Measurements from ENCODE around the gene ITPR3.

The ITPR3 gene

DNA sequence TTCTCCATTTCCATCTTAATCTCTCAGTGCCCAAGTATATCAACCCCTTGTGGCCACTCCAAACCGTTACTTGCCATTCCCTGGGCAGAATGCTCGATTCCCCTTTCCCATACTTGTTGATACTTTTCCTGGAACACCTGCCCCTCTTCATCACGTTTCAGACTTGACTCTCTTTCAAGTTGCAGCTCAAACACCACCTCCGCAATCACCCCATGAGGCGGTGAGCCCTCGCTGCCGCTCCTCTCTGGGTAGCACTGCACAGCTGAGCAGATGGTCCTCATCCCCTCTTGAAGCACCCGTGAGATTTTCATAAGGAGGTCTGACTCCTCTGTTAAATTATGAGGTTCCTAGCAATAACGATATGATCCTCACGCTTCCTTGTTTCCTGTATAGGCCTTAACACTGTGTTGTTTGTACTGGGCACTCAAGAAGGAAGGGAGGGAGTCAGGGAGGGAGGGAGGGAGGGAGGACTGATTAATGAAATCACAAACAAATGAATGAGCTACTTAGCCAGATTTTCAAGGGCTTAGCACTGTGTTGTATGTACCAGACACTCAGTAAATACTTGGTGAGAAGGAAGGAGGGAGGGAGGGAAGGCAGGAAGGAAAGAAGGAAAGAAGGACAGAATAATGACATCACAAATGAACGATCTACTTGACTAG is 98.3 kb downstream of the ITPR3 start:
- no peak for DNase-seq (ENCODE audit: low read depth in 2 of 2)

DNA sequence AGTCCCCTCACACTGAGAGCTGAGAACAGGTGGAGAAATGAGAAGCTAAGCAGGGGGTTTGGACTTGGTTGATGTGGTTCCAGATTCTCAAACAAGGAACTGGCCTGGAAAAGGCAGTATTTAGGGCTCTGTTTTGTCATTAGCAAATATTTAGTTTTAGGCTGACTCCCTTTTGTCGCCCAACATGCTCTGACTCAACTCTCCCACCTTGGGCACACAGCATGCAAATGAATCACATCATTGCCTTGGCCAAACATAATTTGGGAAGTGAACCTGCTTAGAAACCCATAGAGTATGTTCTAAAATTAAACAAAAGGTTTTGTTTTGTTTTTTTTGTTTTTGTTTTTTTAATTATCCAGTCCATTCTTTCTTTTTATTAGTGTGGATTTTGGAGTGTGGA is 99.9 kb downstream of the ITPR3 start:
- DNase-seq (ENCODE audit: low read depth in 2 of 2), result no peak

DNA sequence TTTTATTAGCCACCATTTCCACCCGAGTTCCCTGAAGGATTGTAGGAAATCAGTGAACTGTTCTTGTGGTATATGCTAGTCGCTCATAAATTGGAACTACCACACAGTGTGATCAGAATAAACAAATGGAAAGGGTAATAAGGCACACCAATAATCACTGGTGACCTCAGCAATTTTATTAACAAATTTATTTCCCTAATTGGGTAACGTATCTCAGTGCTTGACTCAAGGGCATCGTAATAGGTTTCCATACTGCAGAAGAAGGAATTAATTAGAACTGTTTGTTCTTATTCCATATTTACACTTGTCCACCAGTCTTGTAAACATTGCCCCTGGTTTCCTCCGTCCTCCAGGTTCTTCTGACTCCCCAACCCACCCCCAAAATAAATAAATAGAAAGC is 100.4 kb downstream of the ITPR3 start:
- DNase-seq (ENCODE audit: low read depth in 2 of 2), result no peak

DNA sequence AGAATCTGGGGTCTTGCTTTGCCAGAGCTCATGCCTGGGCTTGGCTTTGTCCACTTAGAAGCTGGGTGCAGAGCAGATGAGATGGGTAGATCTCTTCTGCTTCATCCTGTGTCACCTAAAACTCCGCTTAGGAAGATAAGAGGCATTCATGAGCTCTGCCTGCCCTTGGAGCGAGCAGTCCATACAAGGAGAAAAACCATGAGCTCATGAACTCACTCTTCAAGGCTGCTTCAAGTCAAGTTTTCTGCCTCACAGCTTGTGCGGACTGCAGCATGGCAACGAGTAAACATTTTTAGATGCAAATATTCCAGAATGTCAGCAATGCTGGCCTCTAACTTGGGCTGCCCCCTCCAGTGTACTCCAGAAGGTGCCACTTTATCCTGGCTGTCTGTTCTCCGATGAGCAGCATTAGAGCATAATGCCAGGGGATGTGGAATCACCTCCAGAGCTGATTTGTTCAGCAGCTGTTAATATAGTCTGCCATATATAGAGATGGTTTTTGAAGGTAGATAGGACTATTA is 101.0 kb downstream of the ITPR3 start:
- DNase-seq (ENCODE audit: low read depth in 2 of 2), result no peak

DNA sequence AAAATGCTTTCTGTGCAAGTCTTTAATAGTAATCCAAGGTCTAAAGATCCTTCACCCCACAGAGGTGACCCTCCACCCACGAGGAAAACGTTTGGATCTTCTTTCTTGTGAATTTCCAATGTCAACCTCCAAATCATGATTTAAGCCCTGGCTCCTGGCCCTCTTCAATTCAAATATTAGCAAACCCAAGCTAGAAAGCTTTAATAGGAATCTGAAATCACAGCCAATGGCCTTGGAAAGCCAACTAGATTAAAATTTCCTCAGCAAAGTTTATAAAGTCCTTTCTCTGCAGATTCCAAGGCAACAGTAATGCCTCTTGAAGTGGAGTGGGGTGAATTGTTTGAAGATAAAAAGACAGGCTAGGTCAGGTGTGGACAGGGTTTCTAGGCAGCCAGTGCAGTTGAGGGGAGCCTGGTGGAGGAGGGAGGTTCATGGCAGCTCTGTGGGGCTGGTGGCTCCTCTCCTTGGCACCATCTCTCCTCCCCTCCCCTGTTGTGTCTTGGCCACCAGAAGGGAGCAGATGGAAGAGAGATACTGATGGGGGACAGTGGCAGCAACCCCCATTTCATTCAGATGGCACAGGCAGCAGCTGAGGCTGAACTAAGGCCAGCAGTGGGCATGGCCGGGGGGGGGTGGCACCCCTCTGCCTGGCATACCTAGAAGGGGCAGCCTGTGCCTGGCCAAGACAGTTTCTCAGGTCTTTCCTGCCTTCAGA is 102.4 kb downstream of the ITPR3 start:
- DNase-seq (ENCODE audit: low read depth in 2 of 2), result no peak

DNA sequence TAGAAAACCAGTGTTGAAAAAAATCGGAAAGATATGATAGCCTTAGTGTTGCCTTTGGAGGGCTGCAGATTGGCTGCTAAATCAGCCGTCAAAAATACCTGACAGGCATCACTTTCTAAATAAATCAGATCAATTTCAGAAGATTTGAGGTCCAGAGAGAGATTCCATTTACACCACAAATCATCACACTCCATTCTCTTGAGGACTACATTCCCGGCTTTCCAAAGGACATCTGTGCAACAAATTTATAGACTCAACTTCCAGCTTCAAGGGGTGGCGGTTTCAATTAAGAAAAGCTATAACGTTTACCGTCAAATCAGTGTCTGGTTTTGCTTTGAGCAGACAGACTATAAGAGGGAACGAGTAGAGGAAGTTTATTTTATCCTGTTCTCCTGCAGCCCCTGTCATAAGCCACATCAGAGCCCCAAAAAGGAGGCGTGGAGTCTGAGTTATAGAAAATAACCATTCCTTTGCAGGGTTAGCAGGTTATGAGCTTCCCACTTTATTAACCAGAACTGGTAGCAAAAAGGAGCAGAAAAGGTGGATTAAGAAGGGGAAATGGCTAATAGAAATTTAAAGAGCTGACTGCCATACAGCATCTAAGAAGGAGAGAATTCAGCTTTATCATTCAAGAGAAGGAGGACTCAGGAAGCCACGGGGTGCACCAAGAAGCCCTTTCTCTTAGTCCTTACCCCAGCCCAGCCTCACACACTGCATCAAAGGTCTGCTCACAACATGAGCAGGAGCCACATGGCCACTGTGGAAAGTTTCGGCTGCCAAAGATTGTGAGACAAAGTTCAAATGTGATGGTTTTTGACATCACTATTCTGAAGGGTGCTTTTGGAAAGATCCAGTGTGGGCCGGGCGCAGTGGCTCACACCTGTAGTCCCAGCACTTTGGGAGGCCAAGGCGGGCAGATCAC is 103.2 kb downstream of the ITPR3 start:
- DNase-seq (ENCODE audit: low read depth in 2 of 2), result no peak

DNA sequence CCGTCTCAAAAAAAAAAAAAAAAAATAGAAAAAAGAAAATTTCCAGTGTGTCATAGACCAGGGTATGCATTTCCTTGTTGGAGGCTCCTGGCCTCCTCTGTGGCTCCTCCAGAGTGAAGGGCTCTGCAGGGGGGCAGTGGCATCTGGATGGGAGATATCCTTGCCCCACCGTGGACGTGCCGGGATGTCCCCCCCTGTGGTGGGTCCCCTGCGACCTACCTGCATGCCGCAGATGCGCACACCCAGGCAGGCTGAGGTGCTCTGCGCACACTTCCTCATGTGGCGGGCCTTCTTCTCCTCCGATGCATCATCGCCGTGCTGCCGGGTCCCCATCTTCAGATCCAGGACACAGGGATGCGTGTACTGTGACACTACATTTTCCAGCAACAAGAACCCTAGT is 104.1 kb downstream of the ITPR3 start:
- no peak for DNase-seq (ENCODE audit: low read depth in 2 of 2)

DNA sequence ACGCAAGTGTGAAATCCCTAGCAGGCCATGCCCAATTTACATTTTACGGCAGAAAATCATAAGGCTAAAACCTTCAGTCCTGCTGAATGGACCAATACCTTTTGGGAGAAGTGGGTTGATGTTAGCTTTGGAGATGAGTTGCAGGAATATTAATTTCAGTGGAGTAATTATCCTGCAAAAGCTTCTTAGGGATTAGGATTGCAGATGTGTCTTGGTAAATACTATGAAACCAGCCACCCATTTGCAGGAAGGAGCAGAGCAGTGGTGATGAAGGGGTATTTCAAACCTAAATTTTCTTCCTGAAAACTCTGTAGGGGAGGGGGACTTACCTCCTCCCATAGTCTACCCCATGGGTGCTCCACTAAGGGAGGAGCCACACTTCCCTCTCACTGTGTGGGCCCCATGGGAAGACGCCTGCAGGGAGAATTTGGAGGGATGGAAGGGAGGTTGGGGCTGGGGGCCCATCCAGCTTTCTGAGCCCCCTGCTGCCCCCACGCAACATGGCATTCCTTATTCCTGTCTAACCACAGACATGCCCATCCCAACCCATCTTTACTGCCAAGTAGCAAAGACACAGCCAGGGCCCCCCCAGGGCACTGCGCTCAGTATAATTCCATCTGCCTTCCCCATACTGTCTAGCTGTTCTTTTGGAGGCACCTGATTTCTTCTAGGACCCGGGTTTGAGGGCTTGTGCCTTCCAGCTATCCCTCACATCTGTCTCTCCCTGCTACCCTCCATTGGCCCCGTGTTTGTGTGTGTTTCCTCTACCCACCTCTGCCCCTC is 105.0 kb downstream of the ITPR3 start:
- DNase-seq (ENCODE audit: low read depth in 2 of 2), result no peak

DNA sequence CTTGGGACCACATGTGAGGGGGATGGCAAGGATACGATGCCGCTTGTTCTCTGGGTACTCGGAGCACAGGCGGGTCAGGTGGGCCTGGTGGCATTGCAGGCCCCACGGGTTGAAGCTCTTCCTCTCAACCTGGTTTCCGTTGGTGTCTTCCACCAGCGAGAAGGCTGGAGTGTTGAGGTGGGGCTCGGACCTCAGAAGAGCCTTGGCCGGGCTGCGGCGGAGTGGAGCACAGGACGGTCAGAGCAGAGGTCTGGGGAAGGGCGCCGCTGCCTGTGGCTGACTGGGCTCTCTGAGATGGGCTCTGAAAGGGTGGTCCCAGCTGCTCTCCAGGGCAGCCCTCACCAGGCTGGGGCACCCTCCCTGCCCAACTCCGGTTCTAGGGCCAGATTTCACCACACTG is 105.6 kb downstream of the ITPR3 start:
- DNase-seq (ENCODE audit: low read depth in 2 of 2), result no peak

DNA sequence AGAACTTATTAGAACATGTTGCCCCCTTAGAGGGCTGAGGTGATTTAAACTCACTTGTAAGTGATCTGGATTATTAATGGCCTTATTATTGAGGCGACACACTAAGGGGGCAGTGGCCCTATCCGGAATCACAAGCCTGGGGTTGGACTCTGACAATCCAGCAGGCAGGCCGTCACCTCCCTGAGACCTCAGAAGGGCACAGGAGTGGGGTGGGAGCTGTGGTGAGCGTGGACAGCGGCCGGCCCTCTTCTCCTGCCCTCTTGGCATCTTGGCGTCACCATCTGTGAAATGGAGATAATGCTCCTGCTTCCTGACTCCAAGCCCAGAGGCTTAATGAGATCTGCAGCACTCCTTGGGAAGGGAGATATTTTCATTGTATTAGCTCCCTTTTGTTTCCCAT is 106.0 kb downstream of the ITPR3 start:
- no peak for DNase-seq (ENCODE audit: low read depth in 2 of 2)

DNA sequence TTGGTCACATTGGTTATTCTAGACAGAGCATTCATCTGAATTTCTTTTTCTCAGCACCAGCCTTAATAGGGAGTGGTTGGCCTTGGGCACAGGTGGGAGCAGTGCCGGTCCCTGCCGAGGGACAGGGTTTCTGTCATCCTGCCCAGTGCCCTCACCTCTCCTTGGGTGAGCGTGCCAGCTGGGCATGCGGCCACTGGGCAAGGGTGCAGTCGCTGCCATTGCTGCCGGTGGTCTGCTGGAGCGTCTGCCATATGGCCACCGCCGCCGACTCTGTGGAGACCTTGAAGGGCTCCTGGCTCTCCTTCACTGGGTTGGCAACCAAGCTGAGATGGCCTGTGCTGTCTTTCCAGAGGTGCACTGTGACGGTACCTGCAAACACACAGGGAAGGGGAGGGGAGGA is 106.8 kb downstream of the ITPR3 start:
- DNase-seq (ENCODE audit: low read depth in 2 of 2), result no peak

DNA sequence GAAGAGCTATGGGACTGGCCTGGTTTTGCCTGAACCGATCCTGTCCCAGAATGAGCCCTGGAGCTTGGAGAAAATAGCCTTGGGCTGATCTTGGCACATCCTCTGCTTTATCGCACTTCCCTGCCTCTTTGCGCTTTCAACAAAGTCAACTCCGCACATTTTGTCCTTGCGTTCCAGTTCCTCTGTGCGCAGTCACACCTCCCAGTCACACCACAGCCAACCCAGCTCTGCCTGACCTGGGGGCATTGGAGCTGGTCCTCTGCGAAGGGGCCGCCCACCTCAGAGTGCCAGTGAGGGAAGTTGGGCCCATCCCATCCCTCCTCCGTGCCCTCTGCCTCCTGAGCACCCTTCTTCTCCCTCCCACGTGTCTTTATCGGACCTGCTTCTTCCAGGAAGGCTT is 107.3 kb downstream of the ITPR3 start:
- no peak for DNase-seq (ENCODE audit: low read depth in 2 of 2)

DNA sequence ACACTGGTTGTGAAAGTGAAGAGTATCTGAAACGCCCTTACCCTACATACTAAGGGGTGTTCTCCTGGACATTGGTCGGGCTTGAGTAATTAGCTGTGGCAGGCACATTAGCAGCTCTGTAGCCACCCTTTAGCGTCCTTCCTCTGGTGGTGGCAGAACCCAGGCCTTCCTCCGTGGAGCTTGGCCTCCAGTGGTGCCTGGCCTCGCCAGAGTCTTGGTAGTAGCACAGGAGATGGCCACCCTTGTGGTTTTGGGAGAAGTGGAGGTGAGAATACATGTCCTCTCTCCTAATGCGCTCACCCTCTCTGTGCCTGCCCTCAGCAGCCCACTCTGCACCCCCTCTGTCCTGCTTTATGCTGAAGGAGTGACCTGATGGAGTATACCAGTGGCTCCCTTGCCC is 107.9 kb downstream of the ITPR3 start:
- no peak for DNase-seq (ENCODE audit: low read depth in 2 of 2)

DNA sequence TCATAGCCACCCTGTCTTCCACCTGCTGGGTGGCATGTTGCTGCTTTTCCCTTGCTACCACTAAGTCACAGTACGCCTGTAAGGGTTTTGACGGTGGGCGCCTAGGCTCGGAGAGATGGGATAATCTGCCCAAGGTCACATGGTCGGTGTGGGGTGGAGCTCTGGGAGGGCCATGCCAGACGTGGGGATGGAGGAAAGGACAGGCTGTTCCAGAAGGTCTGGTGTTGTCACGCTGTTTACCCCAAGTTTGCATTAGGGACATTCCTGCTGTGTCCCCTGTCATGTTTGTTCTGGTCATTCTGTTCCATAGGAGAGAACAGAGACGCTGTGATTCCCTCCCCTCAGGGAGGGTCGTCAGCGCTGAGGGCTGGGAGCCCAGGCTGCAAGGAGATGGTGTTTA is 109.5 kb downstream of the ITPR3 start:
- DNase-seq (ENCODE audit: low read depth in 2 of 2), result no peak

DNA sequence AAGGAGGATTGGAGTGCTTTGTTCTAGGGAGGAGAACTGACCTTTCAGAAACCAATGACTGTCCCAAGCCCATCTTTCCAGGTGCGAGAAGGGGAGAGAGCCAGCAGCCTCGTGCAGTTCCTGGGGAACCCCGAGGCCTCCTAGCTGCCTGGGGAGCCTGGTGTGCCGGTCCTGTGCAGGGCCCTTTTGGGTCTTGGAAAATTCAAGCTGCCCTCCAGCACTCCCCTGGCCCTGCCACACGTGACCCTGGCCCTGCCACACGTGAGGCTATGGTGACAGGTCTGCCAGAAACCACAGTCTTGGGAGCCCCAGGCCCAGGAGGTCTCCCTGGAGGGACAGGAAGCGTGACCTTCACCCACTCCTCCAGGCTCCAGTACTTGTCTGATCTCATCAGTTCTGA is 109.9 kb downstream of the ITPR3 start:
- DNase-seq (ENCODE audit: low read depth in 2 of 2), result no peak

DNA sequence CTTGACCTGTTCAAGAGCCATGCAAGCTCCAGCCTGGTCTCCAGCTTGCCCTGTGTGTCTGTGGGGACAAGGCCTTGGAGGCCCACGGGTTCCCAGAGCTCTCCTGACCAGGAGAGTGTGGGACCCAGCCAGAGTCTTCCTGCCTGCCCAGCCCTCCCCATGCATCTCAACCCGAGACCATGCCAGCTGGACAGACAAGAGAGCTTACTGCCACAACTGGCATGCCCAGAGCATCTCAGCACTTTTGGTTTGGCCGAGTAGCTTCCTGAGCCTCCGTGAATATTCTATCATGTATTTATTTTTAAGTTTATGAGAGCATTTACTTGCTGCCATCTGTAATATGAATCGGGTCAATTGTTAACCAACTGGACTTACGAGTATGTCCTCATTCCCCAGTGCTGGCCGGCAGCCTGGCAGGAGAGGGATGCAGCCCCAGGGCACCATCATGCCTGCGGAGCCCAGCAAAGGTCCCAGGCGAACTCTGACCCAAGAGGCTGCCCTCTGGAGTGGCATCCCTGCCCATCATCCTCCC is 110.7 kb downstream of the ITPR3 start:
- no peak for DNase-seq (ENCODE audit: low read depth in 2 of 2)

DNA sequence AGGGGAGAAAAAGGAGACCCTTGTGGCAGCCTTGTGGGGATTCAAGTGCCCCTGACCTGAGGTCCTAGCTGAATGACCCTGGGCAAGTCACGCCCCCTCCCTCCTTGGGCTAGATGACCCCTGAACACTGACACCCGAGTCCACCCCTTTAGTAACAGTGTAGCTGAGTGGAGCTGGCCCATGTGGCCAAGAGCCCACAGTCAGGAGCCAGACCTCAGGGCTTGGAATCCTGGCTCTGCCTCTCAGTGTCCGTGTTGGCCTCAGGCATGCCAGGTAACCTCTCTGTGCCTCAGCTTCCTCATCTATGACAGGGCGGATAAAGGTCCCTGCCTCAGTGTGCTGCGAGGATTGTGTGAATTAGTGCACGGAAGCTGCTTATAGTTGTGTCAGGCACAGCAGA is 111.3 kb downstream of the ITPR3 start:
- DNase-seq (ENCODE audit: low read depth in 2 of 2), result no peak

DNA sequence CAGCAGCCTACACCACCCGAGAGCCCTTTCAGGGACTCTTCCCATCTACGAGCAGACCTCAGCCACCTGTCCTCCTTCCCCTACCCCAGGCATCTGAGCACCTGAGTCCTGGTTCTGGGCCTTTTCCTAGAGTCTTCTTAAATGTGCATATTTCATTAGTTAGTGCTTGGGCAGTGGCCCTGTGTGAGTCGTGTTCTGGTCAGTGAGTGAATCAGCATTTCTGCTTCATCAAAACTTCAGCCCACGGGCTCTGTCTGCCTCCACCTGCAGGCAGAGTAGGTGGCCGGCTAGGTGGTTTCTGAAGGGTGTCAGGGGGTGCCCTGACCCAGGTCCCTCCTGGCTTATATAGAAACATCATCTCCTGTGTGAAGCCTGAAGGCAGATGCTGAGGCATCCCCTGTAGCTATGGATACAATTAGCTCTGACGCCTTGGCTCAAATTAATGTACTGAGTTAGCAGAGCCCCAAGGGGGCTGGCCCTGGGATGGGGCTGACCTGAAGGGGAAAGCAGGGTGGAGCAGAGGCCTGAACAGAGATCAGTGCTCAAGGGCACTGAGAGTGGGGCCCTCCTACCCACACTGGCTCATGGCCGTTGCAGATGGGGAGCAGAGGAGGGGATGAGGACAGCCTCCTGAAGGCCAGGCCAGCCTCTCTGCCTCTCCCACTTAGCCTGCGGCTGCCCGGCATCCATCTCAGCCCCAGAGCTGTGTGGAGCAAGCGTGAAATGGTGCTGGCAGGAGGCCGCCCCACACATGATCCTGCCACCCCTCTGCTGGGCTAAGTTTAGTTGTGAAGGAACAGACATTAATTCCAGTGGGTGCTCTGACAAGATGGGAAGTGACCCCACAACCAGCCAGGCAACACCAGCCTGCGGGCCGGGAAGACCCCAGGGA is 111.9 kb downstream of the ITPR3 start:
- DNase-seq (ENCODE audit: low read depth in 2 of 2), result no peak

DNA sequence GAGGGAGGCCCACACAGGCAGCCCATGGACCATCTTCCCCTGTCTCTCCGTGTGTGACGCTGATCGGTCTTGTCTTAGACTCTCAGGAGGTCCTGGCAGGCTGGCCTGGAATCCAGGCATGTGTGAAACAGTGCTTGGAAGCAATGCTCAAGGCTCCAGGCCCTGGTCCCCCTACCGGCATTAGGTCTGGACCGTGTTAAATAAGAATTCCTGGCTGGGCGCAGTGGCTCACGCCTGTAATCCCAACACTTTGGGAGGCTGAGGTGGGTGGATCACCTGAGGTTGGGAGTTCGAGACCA is 112.5 kb downstream of the ITPR3 start:
- DNase-seq (ENCODE audit: low read depth in 2 of 2), result no peak

DNA sequence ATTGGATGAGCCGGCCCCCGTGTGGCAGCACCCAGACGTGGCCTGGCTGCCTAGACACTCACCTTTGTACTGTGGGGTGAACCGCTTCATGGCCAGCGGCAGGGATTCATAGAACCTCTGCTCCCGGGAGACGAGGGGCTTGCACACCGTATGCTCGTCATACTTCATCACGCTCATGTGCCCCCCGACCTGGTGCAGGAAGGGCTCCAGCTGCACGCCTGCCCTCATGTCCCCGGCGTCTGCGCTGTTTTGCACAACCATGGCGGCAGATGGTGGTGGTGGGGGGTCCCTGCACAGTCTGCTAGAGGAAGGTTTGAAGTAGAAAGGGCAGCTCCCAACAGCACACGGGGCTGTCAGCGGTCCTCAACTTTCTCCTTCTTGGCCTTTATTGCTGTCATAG is 114.1 kb downstream of the ITPR3 start:
- no peak for DNase-seq (ENCODE audit: low read depth in 2 of 2)

All from stimulated activated CD8-positive, alpha-beta memory T cell treated with anti-CD3 and anti-CD28 coated beads, Interleukin-7, amount 100 ng/mL, for 1 hour (primary cell).